Gastroesophageal sphincter (tissue), 3 donors: ENCODE data around the gene TGFBR3.

Experiments used
- CTCF ChIP-seq, 4 experiments: fragments of 200-600 bp in 2 of 4; fragments of 450-650 bp in 2 of 4; sonication (generic) in 1 of 4; IDR thresholded peaks; one replicate each; pipeline ENCODE4 v1.5.1; 2017 to 2019; ENCODE audit warnings: antibody characterized with exemption in 4 of 4, mild to moderate bottlenecking in 2 of 4, moderate library complexity in 2 of 4
- POLR2A ChIP-seq, 2 donors: fragments of 450-650 bp; IDR thresholded peaks; one replicate each; pipeline ENCODE4 v1.6.1; 2017; ENCODE audit warnings: antibody characterized with exemption in 2 of 2, mild to moderate bottlenecking in 2 of 2, moderate library complexity in 1 of 2

GRCh38 chr1:91731815-91732214, 154.1 kb downstream of the TGFBR3 start:
- TF ChIP-seq POLR2A (IDR thresholded peaks at IDR 0.05) (no peak), CTCF (IDR thresholded peaks at IDR 0.05) (no peak)
